Kidney epithelial cell (primary cell): ENCODE results near the gene RUBCN. TPM values are rescaled to one million over a fixed set of nuclear protein-coding genes. Genes with fewer than 3 reads are reported as not detected.
"Not testable (repeated sequence)": the region's sequence is repeated elsewhere in the genome, so short reads cannot be mapped to it uniquely, and the experiment has no call there.

ENCODE experiments used
- DNase-seq: peaks from one replicate; pipeline ENCODE4 v3.0.0-alpha.2; 2010; ENCODE audit warnings: low read depth
- H3K27me3 ChIP-seq: 2 replicates; pipeline ENCODE4 v1.6.0; 2011; ENCODE audit warnings: low read length; ENCODE audit not compliant: control insufficient read depth, insufficient read depth
- H3K36me3 ChIP-seq: 2 replicates; pipeline ENCODE4 v1.5.1; 2011; ENCODE audit warnings: low read length; ENCODE audit not compliant: control insufficient read depth, insufficient read depth
- H3K4me3 ChIP-seq: 2 replicates; pipeline ENCODE4 v1.5.1; 2011; ENCODE audit warnings: low read depth, mild to moderate bottlenecking, control low read depth, low read length
- CTCF ChIP-seq: IDR thresholded peaks from 2 replicates; pipeline ENCODE4 v1.5.1; 2011; ENCODE audit warnings: mild to moderate bottlenecking, moderate library complexity, low read length, control low read depth, inconsistent platforms; ENCODE audit not compliant: insufficient read depth, poor library complexity, severe bottlenecking
- total RNA-seq: library from RNA; depleted of rRNA; stranded (reverse); fragments of >200 nt; gene quantifications from 2 replicates; pipeline ENCODE4 v1.2.3, GENCODE V29; 2015

The RUBCN gene
- total RNA-seq, 1 donor from 2014 or later = 47.3 TPM

- no peaks in the 10 kb centered on the region for H3K27me3 ChIP-seq
- TF ChIP-seq CTCF = no peak
- peaks cover under 1% of the 10 kb centered on the region for H3K36me3 ChIP-seq
- no peak for DNase-seq
- H3K4me3 ChIP-seq = no peak overlapping the region
These were observed 60.8 kb downstream of the RUBCN start for GRCh38 chr3:197675951-197676350.

- TF ChIP-seq CTCF = no peak
- H3K4me3 ChIP-seq = no peak overlapping the region
- DNase-seq = no peak
- no peaks in the 10 kb centered on the region for H3K36me3 ChIP-seq
- H3K27me3 ChIP-seq = no peaks in the 10 kb centered on the region
These were observed 61.2 kb downstream of the RUBCN start for GRCh38 chr3:197675563-197675860.

- no peaks in the 10 kb centered on the region for H3K27me3 ChIP-seq
- DNase-seq = no peak
- H3K4me3 ChIP-seq = no peak overlapping the region
- no peaks in the 10 kb centered on the region for H3K36me3 ChIP-seq
- TF ChIP-seq CTCF = no peak
These were observed 61.8 kb downstream of the RUBCN start for GRCh38 chr3:197674741-197675562.

GRCh38 chr3:197673170-197673569 is 63.5 kb downstream of the RUBCN start:
- no peak for TF ChIP-seq CTCF
- H3K27me3 ChIP-seq = no peaks in the 10 kb centered on the region
- H3K4me3 ChIP-seq = no peak overlapping the region
- DNase-seq = no peak
- H3K36me3 ChIP-seq = no peaks in the 10 kb centered on the region

- Histone ChIP-seq H3K4me3 (no peak overlapping the region), H3K27me3 (no peaks in the 10 kb centered on the region), H3K36me3 (no peaks in the 10 kb centered on the region)
- TF ChIP-seq CTCF = no peak
- no peak for DNase-seq
These were observed 66.3 kb downstream of the RUBCN start for GRCh38 chr3:197670361-197670760.

- Histone ChIP-seq H3K27me3 (no peaks in the 10 kb centered on the region), H3K4me3 (no peak overlapping the region), H3K36me3 (no peaks in the 10 kb centered on the region)
- no peak for TF ChIP-seq CTCF
- no peak for DNase-seq
These were observed 68.7 kb downstream of the RUBCN start for GRCh38 chr3:197667968-197668367.

- H3K27me3 ChIP-seq, H3K36me3 ChIP-seq, H3K4me3 ChIP-seq, DNase-seq: not testable (repeated sequence)
These were observed 69.4 kb downstream of the RUBCN start for GRCh38 chr3:197667293-197667692.

GRCh38 chr3:197666221-197666842 is 70.4 kb downstream of the RUBCN start:
- not testable (repeated sequence) for H3K27me3 ChIP-seq, H3K36me3 ChIP-seq, H3K4me3 ChIP-seq, DNase-seq
